Hematopoietic multipotent progenitor cell treated with erythropoietin and hydrocortisone succinate and interleukin-3 and kit ligand, for 15 days (in vitro differentiated cells): ENCODE data around the gene C10orf67.

ENCODE experiments used
- DNase-seq: peaks from one replicate; pipeline ENCODE4 v3.0.0-alpha.2; 2015; ENCODE audit warnings: low spot score

Gene C10orf67

GRCh38 chr10:23196915-23197314 lies 147.7 kb downstream of the C10orf67 start:
- no peak for DNase-seq

DNA sequence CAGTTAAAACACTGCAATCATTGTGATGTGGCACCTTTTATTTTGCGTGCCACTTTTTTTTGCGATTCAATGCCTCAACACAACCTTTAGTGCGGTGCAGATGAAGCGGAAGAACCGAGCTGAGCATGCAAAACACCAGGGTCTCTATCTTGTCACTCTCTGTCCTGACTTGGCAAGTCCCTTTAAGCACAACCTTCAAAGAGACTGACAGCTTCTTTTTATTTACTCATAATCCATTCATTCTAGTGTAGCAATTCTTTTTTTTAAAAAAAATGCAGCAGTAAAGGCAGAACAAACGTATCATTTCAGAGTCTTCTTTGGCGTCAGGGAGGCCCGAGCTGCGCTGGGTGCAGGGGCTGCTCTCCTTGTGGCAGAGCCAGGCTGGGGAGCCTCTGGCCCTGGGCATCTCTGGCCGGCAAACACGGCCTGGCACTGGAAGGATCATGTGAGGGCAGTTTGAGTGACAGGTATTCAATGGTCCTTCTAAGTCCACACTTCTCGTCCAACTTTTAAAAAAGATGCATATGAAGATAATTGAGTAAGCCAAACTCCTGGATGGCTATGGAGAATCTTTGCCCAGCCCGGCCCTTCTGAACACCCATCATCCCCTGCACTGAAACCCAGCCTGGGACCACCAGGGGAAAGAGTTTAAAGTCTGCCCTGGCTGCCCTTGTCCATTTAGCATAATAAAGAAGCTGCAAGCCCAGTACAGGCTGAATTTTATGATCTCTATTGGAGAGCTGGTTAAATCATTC lies 148.6 kb downstream of the C10orf67 start:
- DNase-seq: no peak

DNA sequence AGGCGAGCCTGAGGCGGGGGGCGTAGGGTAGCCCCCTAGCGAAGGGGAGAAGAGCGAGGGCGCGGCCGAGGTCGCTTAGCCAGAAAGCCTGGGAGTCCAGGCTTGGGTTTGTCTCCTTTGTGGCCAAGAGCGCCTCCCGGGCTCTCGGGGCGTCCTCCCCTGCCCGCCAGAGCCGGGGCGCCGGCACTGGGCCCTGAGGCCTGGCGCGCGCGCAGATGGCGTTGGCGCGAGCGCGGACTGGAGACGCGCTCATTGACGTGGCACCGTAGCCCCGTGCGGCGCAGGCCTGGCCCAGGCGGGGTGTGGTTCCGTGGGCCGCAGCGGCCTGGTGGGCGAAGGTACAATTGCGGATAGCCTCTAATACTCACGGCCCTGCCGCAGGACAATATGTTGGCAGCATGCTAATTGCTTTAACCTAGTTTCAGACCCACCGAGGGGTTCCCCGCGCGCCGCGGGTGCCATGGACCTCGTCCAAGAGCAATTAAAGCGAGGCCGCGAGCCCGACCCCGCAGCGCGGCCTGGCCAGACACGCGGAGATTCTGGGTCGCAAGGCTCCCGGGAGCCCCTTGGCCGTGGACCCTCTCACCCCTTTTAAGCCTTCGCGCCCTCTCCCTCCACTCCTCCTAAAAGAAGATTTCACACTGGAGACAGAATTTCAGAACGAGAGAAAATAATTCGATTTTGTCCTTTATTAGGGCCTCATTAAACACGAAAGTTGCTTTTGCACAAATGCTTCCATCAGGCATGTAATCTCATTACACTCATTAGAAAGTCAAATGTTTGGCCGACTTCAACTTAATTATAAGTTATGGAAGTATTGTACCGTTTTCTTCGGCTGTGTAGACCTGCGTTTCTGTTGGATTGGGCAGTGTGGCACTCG lies 149.4 kb downstream of the C10orf67 start:
- DNase-seq: no peak

- no peak for DNase-seq
These were observed 150.1 kb downstream of the C10orf67 start for GRCh38 chr10:23194471-23194965.

GRCh38 chr10:23193435-23194074 lies 151.0 kb downstream of the C10orf67 start:
- DNase-seq: no peak

- no peak for DNase-seq
These were observed 151.7 kb downstream of the C10orf67 start for GRCh38 chr10:23192712-23193434.

- DNase-seq: no peak
These were observed 152.6 kb downstream of the C10orf67 start, which contains the start of gene PTF1A for GRCh38 chr10:23191764-23192711. TSS of gene PTF1A (plus strand) at chr10:23192312. CDS start at chr10:23192531, 219 bp downstream.

DNA sequence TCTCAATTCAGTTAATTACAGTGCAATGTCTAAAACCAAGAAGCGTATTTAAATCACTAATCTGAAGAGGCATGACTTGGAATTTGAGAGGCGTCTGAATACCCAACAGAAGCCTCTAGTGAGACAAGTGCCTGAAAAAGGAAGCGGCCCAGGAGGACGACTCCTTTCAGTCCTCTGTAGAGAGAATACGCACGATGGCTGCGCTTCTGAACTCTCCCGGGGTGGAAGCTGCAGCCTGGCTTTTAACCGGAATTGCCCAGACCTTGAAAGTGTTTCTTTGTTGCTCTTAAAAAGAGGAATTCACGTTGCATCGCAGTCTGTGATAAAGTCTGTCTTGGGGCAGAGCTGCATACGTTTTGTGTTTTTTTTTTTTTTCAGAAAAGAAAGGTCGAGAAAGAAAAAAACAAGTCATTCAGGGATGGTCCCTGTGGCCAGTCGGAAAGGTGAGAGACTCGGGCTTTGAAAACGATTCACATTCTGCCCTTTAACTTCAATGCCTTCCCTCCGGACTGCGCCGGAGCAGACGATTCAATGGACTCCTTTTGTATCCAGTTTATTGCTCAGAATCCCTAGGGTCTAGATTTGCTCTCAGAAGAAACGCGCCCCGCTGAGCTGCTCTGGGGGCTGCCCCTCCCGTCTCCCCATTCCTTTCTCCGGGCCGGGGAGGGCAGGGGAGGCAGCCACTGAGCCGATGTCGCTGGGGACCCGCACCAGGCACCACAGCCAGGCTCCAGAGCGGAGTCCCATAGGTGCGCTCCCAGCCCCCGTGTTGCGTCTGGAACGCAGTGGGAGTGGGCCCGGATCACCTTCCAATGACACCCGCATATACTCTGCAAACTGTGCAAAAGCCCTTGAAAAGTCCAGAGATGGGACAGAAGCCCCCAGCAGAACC lies 153.5 kb downstream of the C10orf67 start:
- no peak for DNase-seq

DNA sequence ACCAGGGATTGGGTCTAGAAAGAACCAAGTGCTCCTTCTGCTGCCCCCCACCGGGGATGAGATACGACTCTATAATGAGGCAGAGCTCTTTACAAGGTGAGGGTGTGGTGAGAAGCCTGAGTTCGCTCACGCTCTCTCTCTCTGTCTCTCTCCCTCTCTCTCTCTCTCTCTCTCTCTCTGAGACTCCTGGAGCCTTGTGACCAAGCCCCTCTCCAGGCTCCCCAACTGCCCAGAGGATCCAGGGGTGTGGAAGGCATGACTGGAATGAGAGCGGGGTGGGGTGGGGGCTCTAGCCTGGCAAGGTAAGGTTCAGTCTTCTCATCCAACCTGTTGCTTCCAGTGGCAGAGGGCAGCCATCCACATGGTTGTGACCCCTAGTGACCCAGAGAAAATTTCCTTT lies 155.6 kb downstream of the C10orf67 start:
- no peak for DNase-seq

DNA sequence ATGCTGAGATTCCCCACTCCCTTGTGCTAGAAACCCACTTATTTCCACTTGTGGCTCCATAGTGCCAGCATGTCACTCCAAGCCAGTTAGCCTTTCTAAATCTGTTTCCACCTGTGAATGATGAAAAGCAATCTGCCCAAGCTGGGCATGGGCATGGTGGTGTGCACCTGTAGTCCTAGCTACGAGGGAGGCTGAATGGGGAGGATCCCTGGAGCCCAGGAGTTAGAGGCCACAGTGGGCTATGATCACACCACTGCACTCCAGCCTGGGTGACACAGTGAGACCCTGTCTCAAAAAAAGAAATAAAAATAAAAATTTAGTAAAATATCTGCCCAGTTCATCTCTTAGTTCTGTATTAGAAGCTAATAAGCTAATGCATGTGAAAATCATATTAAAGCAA lies 157.4 kb downstream of the C10orf67 start:
- no peak for DNase-seq

GRCh38 chr10:23186697-23187096 lies 157.9 kb downstream of the C10orf67 start:
- no peak for DNase-seq

DNA sequence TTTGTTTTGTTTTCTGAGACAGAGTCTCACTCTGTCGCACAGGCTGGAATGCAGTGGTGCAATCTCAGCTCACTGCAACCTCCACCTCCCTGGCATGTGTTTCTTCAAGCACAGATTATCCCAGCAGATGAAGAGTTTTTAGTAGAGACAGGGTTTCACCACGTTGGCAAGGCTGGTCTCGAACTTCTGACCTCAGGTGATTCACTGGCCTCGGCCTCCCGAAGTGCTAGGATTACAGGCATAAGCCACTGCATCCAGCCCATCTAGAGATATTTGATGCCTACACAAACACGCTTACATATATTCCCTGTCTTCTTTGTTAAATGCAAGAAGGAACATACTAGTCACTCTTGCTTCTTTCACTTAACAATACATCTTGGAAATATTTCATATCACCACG lies 158.4 kb downstream of the C10orf67 start:
- DNase-seq: no peak

GRCh38 chr10:23174977-23175512 lies 169.6 kb downstream of the C10orf67 start:
- DNase-seq: no peak

DNA sequence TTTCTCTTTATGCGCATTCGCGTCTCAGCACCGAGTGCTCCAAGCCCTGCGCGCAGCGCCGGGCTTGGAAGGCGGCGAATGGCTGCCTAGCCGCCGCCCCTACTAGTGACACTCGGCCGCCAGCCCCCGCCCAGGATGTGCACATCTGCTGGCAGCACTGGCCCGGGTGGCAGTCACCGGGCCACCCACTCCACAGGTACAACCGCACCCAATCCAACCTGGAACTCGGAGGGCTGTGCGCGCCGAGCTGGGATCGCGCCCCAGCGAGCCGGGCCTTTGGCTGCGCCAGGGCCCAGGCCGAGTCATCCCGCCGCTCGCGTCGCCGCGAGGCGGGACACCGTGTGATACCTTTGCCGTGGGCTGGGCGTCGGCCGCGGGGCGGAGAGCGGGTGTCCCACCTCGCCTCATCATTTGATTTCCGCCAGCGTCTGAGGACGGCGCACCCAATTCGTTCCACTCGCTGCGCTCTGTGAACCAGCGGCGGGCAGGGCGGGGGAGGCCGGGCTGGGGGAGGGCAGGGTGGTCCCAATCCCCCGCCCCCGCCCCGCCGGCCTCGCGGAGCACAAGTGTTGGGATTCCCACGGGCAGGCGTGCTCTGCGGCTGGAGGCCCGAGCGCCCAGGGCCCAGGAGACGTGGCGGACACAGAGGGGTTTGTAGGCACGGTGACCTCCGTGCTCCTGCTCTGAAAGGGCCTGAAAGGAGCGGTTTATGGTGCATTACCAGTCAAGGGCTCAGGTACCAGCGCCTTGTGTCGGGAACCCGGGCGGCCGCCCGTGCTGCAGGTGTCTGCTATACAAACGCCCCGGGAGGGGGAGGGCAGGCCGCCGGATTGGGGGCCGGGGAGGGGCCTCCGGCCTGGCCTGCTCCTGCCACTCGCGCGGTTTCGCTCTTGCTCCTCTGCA lies 170.3 kb downstream of the C10orf67 start:
- no peak for DNase-seq

- DNase-seq: no peak
These were observed 171.2 kb downstream of the C10orf67 start for GRCh38 chr10:23173214-23174073.

DNA sequence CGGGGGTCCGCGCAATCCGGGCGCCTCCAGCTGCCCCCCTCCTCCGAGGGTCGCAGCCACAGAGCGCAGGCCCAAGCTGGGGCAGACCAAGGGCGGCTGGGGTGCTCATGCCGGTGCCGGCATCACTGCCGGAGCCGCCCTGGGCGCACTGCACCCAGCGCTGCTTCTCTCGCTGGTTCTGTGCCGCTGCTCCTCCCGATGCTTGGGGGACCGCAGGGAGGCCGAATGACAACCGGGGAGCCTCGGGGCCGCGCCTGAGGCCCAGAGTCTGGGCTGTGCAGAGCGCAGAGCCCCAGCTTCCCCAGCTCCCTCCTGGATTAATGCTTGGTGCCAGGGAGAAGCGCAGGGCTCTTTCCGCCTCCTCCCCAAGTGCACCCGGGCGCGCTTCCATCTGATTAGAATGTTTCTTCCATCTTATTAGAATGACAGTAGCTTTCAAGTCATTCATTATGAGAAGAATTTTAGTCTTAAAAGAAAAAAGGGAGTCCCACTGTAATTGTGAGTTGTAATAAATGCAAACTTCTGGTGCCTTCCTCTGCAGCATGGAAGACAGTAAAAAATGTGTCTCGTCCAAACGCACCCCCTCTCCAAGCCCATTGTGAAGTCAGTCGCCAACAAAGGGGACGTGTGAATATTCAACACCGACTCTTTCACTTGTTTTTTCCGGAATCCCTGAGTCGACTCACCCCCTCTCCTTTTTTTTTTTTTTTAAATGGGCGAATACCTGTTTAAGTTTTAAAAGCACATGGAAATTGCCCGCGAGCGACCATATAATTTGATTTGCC lies 172.0 kb downstream of the C10orf67 start:
- DNase-seq: no peak
